GM19043 (cell line): Measurements from ENCODE around the gene SETD2.

Experiments used
- ATAC-seq: cut with Tn5 transposase; IDR thresholded peaks from one replicate; pipeline ENCODE4 v1.9.1; 2021; ENCODE audit warnings: low read depth; ENCODE audit not compliant: unreplicated experiment

Gene SETD2

DNA sequence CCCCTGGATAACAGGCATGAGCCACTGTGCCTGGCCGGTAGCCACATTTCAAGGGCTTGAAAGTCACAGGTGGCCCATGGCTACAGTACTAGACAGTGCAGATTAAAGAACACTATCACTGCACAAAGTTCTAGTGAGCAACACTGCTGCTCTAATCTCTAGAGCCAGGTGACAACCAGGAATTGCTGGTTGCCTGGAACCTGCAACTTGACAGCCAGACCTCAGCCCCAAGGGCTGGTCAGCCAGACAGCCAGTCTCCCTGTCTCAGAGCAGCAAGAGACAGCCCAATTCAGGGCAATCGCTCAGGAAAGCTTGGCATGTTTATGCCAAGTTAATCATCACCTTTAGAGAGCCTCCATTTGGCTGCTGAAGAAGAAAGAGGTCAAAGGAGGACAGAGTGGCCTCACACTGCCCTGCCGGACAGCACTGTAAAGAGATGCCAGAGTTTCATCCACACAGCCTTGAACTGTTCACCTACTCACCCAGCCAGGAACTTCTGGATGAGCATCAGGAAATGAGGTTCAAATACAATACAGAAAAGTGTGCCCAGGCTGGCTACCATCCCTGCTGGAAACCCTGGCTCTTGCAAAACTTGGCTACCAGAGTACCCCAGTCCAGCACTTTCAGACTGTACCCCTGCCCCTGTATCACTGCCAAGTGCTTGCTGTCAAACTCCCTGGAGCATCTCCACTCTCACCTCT, 193.4 kb downstream of the SETD2 start:
- no peak for ATAC-seq

DNA sequence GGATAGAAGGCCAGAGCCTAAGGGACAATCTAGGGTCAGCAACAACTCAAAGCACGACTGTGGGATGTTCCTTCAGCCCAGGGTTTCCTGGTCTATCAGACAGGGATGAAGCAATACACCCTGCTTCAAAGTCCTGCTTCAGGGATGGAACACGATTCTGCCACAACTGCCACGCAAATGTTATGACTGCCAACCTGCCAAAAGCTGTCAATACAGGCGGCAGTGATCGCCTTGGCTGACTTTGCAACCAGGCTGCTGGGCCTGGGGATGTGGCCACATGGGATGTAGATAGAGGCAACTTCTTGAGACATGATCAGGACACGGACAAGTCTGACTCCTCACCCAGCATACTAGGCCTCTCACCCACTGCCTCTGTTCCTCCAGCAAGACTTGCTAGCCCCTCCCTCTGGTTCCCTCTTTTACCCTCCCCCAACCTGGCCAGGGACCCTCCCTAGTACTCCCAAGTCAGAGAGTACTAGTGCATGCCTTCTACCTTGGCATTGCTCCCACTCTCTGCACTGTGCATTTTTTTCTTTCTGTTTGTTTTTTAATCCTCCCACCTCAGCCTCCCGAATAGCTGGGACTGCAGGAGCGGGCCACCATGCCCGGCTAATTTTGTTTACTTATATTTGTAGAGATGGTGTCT, 195.0 kb downstream of the SETD2 start:
- ATAC-seq, result no peak

DNA sequence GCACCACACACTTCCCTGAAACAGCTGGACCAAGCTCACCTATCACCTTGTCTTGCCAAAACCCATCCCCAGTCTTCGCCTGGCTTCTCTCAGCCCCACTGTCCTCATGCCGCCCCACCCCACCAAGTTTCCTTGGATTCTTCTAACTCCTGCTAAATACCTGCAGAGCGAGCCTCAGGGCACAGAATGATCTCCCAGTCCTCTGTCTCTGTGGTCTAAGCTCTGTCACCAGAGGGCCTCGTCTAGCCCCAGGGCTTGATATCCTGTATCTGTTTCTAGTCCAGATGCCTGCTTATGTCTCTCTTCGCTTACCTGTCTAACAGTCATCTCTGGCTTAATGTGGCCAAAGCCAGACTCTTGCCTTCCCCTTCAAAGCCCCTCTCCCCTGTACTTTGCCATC, 197.1 kb downstream of the SETD2 start:
- ATAC-seq, result no peak
